Parathyroid adenoma (tissue), 2 donors: ENCODE results near the gene STPG2.
"Not testable (repeated sequence)": the region's sequence is repeated elsewhere in the genome, so short reads cannot be mapped to it uniquely, and the experiment has no call there.

ENCODE experiments used
- H2AFZ ChIP-seq: fragments of 300-600 bp; sonication (generic); one replicate; pipeline ENCODE4 v1.7.0; 2017; ENCODE audit warnings: antibody characterized with exemption, mild to moderate bottlenecking
- H3K27ac ChIP-seq: fragments of 300-600 bp; sonication (generic); one replicate; pipeline ENCODE4 v1.7.0; 2017
- H3K27me3 ChIP-seq: fragments of 300-600 bp; sonication (generic); one replicate; pipeline ENCODE4 v1.7.0; 2017; ENCODE audit warnings: low read length; ENCODE audit not compliant: control insufficient read depth, insufficient read depth
- H3K36me3 ChIP-seq: fragments of 300-600 bp; sonication (generic); one replicate; pipeline ENCODE4 v1.7.0; 2017; ENCODE audit warnings: low read length; ENCODE audit not compliant: control insufficient read depth, insufficient read depth
- H3K4me1 ChIP-seq: fragments of 300-600 bp; sonication (generic); one replicate; pipeline ENCODE4 v1.7.0; 2017; ENCODE audit warnings: control low read depth
- H3K4me2 ChIP-seq: fragments of 300-600 bp; sonication (generic); one replicate; pipeline ENCODE4 v1.7.0; 2017; ENCODE audit warnings: low read length
- H3K4me3 ChIP-seq: fragments of 300-600 bp; sonication (generic); one replicate; pipeline ENCODE4 v1.7.0; 2017; ENCODE audit warnings: low read depth, low read length
- H3K79me2 ChIP-seq: fragments of 300-600 bp; sonication (generic); one replicate; pipeline ENCODE4 v1.7.0; 2017; ENCODE audit warnings: control low read depth
- H3K9ac ChIP-seq: fragments of 300-600 bp; sonication (generic); one replicate; pipeline ENCODE4 v1.7.0; 2017; ENCODE audit warnings: mild to moderate bottlenecking
- H3K9me3 ChIP-seq: fragments of 300-600 bp; sonication (generic); one replicate; pipeline ENCODE4 v1.7.0; 2017; ENCODE audit warnings: low read length; ENCODE audit not compliant: control insufficient read depth
- TF ChIP-seq, protein P1 (sequence below): fragments of 300-600 bp; sonication (generic); IDR thresholded peaks from one replicate; pipeline ENCODE4 v1.7.0; 2017; ENCODE audit warnings: antibody characterized with exemption, mild to moderate bottlenecking
- donor health status: primary hyperparathyroidism.

STPG2 gene

DNA sequence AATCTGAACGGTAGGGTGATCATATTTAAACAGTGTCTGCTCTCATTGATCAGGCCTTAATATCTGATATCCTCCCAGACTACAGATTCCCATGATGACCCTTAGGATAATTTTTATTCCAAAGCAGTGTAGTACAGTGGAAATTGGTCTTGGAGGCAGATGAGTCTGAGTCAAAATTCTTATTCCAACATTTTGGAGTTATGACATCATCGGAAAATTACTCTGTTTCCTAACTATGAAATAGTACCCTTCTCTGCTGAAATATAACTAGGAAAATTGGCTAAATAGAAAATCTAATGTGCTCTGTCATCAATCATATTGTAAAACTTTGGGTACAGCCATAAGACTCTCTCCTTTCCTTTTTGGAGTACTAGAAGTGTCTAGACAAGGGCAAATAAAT, 583.3 kb downstream of the STPG2 start:
- H3K4me2 ChIP-seq = no peak overlapping the region

DNA sequence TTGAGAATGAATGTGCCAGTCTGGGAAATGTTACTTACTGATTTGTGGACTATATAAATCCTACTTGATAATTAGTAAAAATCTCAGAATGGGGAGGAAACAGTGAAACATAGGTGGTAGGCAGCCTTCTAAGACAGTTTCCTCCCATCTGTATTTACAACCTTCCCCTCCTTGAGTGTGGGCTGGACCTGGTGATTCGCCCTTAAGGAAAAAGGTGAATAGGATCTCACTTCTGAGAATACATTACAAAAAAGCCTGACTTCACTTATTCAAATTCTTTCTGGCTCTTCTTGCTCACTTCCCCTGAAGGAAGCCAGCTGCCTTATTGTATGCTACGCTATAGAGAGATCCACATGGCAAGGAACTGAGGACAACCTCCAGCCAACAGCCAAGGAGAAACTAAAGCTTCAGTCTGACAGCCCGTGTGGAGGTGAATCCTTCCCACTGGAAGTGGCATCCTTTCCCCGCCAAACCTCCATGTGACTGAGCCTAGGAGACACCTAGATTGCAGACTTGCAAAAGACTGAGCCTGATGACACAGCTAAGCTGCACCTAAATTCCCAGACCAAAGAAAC, 585.0 kb downstream of the STPG2 start:
- no peaks in the 10 kb centered on the region for H3K4me1 ChIP-seq
- H3K4me2 ChIP-seq = no peak overlapping the region
- H3K79me2 ChIP-seq = no peaks in the 10 kb centered on the region
- no peak overlapping the region for H3K9ac ChIP-seq
- TF ChIP-seq, protein P1, sequence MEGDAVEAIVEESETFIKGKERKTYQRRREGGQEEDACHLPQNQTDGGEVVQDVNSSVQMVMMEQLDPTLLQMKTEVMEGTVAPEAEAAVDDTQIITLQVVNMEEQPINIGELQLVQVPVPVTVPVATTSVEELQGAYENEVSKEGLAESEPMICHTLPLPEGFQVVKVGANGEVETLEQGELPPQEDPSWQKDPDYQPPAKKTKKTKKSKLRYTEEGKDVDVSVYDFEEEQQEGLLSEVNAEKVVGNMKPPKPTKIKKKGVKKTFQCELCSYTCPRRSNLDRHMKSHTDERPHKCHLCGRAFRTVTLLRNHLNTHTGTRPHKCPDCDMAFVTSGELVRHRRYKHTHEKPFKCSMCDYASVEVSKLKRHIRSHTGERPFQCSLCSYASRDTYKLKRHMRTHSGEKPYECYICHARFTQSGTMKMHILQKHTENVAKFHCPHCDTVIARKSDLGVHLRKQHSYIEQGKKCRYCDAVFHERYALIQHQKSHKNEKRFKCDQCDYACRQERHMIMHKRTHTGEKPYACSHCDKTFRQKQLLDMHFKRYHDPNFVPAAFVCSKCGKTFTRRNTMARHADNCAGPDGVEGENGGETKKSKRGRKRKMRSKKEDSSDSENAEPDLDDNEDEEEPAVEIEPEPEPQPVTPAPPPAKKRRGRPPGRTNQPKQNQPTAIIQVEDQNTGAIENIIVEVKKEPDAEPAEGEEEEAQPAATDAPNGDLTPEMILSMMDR = no peak
- H2AFZ ChIP-seq = no peak overlapping the region
- H3K36me3 ChIP-seq = no peaks in the 10 kb centered on the region
- H3K27ac ChIP-seq = no peak overlapping the region
- H3K9me3 ChIP-seq = no peaks in the 10 kb centered on the region
- H3K4me3 ChIP-seq = no peak overlapping the region
- no peaks in the 10 kb centered on the region for H3K27me3 ChIP-seq

More for the DNA sequence above, 583.3 kb downstream of the STPG2 start:
- Histone ChIP-seq H3K36me3 (no peaks in the 10 kb centered on the region), H3K9ac (no peak overlapping the region), H2AFZ (no peak overlapping the region), H3K79me2 (no peaks in the 10 kb centered on the region), H3K27ac (no peak overlapping the region), H3K4me3 (no peak overlapping the region), H3K4me1 (no peaks in the 10 kb centered on the region), H3K27me3 (no peaks in the 10 kb centered on the region), H3K9me3 (no peaks in the 10 kb centered on the region)
- TF ChIP-seq, protein P1 = no peak

DNA sequence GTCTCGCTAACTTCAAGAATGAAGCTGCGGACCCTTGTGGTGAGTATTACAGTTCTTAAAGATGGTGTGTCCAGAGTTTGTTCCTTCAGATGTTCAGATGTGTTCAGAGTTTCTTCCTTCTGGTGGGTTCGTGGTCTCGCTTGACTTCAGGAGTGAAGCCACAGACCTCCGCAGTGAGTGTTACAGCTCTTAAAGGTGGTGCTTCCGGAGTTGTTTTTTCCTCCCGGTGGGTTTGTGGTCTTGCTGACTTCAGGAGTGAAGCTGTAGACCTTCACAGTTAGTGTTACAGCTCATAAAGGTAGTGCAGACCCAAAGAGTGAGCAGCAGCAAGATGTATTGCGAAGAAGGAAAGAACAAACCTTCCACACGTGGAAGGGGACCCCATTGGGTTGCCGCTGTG, 592.6 kb downstream of the STPG2 start:
- H3K4me3 ChIP-seq, H3K9me3 ChIP-seq, H3K36me3 ChIP-seq, H2AFZ ChIP-seq, H3K9ac ChIP-seq, H3K4me1 ChIP-seq, H3K27ac ChIP-seq, H3K79me2 ChIP-seq, H3K27me3 ChIP-seq, H3K4me2 ChIP-seq: not testable (repeated sequence)

DNA sequence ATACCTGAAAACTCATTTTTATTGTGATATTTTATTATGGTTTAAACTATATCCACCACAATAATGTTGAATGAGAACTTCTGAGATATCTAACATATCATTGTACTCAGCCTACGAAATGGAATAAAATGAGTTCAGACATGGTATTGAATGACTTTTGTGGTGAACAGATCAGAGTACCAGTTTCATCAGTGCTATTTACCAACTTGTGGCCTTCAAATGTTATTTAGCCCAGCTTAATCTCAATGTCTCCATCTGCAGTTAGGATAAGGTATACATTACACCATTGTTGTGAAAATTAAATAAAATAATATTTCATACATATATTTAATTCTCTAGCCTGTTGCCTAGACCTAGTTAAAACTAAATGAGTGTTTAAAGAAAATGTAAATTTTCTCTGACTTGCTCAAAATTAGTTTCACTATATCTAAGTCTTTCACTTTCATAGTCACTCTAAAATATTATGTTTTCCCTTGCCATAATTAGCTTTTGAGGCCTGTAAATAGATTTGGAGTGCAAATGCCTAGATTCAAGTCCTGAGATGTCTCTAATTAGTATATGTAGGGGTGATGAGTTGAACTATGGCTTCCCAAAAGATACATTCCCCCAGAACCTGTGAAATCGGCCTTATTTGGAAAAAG, 594.2 kb downstream of the STPG2 start:
- Histone ChIP-seq H2AFZ (no peak overlapping the region), H3K9me3 (no peaks in the 10 kb centered on the region), H3K27me3 (no peaks in the 10 kb centered on the region), H3K4me3 (no peak overlapping the region), H3K36me3 (no peaks in the 10 kb centered on the region), H3K27ac (no peak overlapping the region), H3K4me2 (no peak overlapping the region), H3K4me1 (no peaks in the 10 kb centered on the region), H3K79me2 (no peaks in the 10 kb centered on the region), H3K9ac (no peak overlapping the region)
- TF ChIP-seq, protein P1 = no peak

DNA sequence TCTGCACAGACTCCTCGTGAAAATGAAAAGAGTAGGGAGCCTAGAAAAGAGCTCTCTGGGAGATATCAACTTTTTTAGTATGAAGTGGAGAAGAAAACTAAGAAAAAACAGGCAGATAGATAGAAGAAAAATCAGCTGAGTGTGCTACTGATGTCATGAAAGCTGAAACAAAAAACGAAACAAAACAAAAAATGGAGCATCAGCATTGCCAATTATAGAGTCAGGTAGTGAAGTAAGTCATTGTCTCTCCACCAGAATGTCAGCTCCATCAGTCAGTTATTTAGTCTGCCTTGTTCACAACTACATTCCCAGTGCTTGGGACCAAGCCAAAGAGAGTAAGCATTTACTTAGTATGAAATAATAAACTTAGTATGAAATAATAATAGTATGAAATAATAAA, 595.1 kb downstream of the STPG2 start:
- Histone ChIP-seq H3K27ac (no peak overlapping the region), H3K79me2 (no peaks in the 10 kb centered on the region), H3K9ac (no peak overlapping the region), H3K36me3 (no peaks in the 10 kb centered on the region), H3K4me2 (no peak overlapping the region), H3K27me3 (no peaks in the 10 kb centered on the region), H3K9me3 (no peaks in the 10 kb centered on the region), H3K4me3 (no peak overlapping the region), H3K4me1 (no peaks in the 10 kb centered on the region), H2AFZ (no peak overlapping the region)
- TF ChIP-seq, protein P1 = no peak
